MM.1S (cell line): ENCODE data around the gene MTHFD2.

Experiments
- CTCF ChIP-seq: fragments of 300-600 bp; sonication (generic); IDR thresholded peaks from 2 replicates; pipeline ENCODE4 v1.5.1; 2016; ENCODE audit warnings: antibody characterized with exemption, low read length, mixed read lengths
- EZH2 ChIP-seq: fragments of 300-600 bp; sonication (generic); optimal IDR thresholded peaks from 2 replicates; pipeline ENCODE3; 2017; ENCODE audit warnings: low read depth, mild to moderate bottlenecking, antibody characterized with exemption, low read length, mixed read lengths

- TF ChIP-seq CTCF: no peak
- TF ChIP-seq EZH2: no peak
Observed at GRCh38 chr2:74253306-74253970, 55.0 kb downstream of the MTHFD2 start.
